ENCODE results near the gene BRMS1L.

The BRMS1L gene

DNA sequence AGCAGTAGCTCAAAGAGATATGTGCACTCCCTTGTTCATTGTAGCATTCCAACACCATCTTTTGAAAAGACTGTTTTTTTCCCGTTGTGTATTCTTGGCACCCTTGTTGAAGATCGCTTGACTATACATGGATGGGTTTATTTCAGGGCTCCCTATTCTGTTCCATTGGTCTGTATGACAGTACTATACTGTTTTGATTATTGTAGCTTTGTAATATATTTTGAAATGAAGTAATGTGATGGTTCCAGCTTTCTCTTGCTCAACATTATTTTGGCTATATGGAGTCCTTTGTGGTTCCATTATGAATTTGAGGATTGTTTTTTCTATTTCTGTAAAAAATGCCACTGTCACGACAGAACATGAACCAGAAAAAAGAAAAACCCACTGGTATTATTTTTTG, 25.7 kb downstream of the BRMS1L start:
- DNase-seq (ENCODE audit: low spot score), result no peak
- TF ChIP-seq, protein P1, sequence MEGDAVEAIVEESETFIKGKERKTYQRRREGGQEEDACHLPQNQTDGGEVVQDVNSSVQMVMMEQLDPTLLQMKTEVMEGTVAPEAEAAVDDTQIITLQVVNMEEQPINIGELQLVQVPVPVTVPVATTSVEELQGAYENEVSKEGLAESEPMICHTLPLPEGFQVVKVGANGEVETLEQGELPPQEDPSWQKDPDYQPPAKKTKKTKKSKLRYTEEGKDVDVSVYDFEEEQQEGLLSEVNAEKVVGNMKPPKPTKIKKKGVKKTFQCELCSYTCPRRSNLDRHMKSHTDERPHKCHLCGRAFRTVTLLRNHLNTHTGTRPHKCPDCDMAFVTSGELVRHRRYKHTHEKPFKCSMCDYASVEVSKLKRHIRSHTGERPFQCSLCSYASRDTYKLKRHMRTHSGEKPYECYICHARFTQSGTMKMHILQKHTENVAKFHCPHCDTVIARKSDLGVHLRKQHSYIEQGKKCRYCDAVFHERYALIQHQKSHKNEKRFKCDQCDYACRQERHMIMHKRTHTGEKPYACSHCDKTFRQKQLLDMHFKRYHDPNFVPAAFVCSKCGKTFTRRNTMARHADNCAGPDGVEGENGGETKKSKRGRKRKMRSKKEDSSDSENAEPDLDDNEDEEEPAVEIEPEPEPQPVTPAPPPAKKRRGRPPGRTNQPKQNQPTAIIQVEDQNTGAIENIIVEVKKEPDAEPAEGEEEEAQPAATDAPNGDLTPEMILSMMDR (IDR thresholded peaks at IDR 0.05; ENCODE audit: borderline replicate concordance, control extremely low read depth, extremely low read depth, insufficient read depth, missing control alignments), result no peak
- in situ Hi-C loops (cut with MboI; ENCODE audit: low sequenced_read_pairs, unreplicated experiment), result no loop called here

DNA sequence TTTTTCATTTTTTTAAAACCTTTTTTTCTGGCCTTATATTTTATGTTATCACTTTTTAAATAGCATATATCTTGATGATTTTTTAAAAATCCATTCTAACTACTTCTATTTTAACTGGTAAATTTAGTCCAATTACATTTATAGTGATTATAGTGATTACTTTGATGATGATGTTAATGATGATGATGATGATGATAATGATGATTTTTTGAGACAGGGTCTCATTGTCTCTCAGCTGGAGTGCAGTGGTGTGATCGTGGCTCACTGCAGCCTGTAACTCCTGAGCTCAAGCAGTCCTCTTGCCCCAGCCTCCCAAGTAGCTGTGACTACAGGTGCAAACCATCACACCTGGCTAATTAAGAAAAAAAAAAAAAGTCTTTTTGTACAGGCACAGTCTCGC, 27.1 kb downstream of the BRMS1L start:
- TF ChIP-seq, protein P1 (IDR thresholded peaks at IDR 0.05; ENCODE audit: borderline replicate concordance, control extremely low read depth, extremely low read depth, insufficient read depth, missing control alignments), result no peak
- in situ Hi-C loops (cut with MboI; ENCODE audit: low sequenced_read_pairs, unreplicated experiment), result no loop called here
- no peak for DNase-seq (ENCODE audit: low spot score)

DNA sequence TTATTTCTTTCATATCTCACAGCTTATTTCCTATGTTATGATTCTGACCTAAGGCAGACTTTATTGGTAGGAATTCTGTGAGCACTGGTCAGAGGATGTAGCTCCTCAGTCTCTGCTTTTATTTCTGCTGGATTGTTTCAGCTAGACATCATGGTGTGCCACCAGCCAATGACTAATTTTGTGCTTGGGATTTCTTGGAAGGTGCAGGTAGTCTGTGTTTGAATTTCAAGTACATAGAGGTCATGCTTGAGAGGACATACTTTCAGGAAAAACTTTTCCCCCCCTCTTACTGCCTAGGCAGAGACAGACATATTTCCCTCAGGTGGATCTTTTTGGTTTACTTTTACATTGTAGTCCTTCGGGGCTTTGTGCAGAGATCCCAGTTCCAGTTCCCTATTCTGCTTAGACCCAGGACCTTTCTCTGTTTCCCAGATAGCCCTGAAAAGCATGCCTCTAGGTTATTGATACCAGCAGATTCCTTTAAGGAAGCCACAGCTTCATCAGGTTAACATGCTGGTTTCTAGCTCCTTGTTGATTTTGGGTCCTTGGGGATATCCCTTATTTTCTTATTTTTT, 28.6 kb downstream of the BRMS1L start:
- no peak for DNase-seq (ENCODE audit: low spot score)
- TF ChIP-seq, protein P1 (IDR thresholded peaks at IDR 0.05; ENCODE audit: borderline replicate concordance, control extremely low read depth, extremely low read depth, insufficient read depth, missing control alignments), result no peak
- in situ Hi-C loops (cut with MboI; ENCODE audit: low sequenced_read_pairs, unreplicated experiment), result no loop called here

DNA sequence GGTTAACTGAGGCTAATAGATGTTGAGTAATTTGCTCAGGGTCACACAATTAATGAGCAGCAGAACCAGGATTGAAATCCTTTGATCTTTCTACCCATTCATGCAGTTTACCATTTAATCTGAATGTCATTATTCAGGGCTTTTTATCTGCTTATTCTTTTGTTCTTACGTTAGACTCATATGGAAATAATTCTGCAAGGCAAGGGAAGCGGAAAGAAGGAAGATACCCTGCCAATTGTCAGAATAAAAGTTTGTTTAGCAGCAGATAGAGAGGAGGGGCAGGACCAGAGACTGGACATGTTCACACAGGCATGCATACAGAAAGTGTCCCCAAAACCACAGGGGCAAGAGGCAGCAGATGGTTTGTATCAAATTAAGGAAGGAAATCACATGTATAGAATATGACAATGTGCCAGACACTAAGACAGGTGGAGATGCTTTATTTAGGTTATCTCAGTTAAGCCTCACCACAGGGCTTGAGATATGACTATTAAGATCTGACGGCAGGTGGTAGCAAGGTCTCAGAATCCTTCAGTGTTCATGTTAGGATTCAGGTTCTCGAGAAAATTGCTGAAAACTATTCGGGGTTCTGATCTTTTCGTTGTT, 29.8 kb downstream of the BRMS1L start:
- in situ Hi-C loops (cut with MboI; ENCODE audit: low sequenced_read_pairs, unreplicated experiment), result no loop called here
- peak; percentile 47 for DNase-seq (ENCODE audit: low spot score)
- TF ChIP-seq, protein P1 (IDR thresholded peaks at IDR 0.05; ENCODE audit: borderline replicate concordance, control extremely low read depth, extremely low read depth, insufficient read depth, missing control alignments), result no peak

DNA sequence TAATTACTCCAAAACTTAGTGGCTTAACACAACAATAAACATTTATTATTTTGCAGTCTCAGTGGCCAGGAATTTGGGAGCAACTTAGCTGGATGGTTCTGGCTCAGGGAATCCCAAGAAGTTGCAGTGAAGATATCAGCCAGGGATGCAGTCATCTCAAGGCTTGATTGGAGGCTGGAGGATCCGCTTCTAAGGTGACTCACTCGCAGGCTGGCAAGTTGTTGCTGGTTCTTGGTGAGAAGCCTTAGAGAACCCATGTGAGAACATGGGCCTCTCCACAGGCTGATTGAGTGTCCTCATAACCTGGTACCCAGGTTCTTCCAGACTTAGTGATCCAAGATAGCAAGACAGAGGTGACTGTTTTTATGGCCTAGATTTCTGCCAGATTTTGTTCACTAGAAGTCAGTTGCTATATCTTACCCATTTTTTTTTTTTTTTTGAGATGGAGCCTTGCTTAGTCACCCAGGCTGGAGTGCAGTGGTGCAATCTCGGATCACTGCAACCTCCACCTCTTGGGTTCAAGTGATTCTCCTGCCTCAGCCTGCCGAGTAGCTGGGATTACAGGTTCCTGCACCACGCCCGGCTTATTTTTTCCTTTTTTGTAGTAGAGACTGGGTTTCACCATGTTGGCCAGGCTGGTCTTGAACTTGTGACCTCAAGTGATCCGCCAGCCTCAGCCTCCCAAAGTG, 32.5 kb downstream of the BRMS1L start:
- no peak for DNase-seq (ENCODE audit: low spot score)
- in situ Hi-C loops (cut with MboI; ENCODE audit: low sequenced_read_pairs, unreplicated experiment), result no loop called here
- TF ChIP-seq, protein P1 (IDR thresholded peaks at IDR 0.05; ENCODE audit: borderline replicate concordance, control extremely low read depth, extremely low read depth, insufficient read depth, missing control alignments), result no peak

DNA sequence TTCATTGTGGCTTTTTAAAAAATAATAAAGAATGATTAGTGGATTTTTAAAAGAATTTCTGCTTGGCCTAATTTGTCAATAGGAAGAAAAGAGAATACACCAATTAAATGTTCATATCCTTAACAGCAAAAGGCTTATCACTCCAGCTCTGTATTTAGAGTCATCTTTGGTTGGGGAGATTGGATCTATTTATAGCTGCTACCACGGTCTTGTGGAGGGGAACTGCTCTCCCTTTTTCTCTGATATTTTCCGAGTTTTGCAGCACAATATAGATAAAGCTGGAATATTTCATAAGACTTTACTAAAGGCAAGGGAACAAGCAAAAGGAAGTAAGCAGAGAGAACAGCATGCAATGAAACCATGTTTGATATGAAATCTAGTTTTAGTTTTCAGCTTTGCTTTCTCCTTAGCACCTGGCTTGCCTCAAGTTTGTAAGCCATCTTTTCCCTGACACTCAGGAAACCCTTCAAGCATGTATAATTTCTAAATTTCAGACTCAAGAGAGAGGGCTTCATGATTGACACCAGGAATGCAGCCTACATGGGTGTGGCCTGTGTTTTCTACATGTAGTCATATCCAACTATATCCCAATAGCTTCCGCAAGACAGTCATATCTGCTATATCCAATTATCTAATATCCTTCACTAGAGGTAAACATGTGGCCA, 35.2 kb downstream of the BRMS1L start:
- DNase-seq (ENCODE audit: low spot score), result no peak
- TF ChIP-seq, protein P1 (IDR thresholded peaks at IDR 0.05; ENCODE audit: borderline replicate concordance, control extremely low read depth, extremely low read depth, insufficient read depth, missing control alignments), result no peak
- in situ Hi-C loops (cut with MboI; ENCODE audit: low sequenced_read_pairs, unreplicated experiment), result no loop called here
